ENCODE data around the gene PLEKHA7.

Gene PLEKHA7

DNA sequence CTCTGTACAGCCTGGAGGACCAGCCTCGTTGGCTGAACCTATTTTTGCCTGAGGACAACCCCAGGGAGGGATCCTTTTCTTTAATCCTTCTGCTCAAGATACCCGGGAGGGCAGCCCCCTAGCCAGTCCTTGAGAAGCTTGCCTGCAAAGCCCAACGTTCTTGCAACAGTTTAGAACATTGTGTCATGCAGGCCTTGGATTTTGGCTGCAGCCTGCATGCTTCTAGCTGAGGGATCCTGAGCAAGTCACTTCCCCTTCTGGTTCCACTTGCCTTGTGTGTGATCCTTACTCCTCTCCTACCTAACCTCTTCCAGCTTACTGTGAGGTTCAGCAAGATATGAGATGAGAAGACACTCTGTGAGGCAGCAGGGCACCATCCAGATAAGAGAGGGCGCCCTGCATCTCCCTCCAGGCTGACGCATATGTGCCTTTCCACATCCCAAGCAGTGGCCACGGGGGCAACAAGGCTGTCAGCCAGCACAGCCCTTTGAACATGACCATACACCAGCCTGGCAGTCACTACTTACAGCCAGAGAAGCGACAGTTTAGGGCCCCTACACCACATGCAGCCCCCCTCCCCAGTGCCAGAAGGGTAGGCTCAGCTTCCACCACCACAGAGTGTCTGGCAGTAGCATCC, 199.7 kb downstream of the PLEKHA7 start:
- ChIA-PET POLR2A (no interaction called here), CTCF (interaction anchor here (2.0 to 2.1 kb wide), 2 partner anchors 26 to 29 kb away, joined by 6 to 13 read pairs; no protein-coding TSS in a partner anchor)
- DNase-seq (ENCODE audit: low read depth, low spot score), result no peak
- H3K4me3 ChIP-seq (ENCODE audit: low read depth, low read length), result no peak overlapping the region
- TF ChIP-seq, protein P1, sequence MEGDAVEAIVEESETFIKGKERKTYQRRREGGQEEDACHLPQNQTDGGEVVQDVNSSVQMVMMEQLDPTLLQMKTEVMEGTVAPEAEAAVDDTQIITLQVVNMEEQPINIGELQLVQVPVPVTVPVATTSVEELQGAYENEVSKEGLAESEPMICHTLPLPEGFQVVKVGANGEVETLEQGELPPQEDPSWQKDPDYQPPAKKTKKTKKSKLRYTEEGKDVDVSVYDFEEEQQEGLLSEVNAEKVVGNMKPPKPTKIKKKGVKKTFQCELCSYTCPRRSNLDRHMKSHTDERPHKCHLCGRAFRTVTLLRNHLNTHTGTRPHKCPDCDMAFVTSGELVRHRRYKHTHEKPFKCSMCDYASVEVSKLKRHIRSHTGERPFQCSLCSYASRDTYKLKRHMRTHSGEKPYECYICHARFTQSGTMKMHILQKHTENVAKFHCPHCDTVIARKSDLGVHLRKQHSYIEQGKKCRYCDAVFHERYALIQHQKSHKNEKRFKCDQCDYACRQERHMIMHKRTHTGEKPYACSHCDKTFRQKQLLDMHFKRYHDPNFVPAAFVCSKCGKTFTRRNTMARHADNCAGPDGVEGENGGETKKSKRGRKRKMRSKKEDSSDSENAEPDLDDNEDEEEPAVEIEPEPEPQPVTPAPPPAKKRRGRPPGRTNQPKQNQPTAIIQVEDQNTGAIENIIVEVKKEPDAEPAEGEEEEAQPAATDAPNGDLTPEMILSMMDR (IDR thresholded peaks at IDR 0.05; ENCODE audit: insufficient read depth, low read length, missing control alignments), result no peak

DNA sequence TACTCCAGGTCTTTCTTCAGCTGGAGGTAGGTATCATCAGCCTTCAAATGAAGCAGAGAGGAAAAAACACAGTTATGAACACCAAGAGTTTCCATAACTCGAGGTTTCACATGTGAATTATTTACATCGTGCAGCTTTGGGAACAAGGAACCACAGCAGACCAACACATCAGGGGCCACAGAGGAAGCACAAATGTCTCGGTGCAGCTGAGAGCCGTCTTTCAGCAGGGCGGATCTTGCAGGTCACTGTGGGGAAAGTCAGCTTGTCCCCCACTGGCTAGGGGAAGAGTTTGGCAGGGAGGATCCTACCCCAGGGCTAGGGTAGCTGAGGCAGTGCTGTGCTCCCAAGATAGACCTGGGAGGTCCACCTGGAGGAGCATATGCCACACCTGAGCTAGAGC, 201.1 kb downstream of the PLEKHA7 start:
- TF ChIP-seq, protein P1 (IDR thresholded peaks at IDR 0.05; ENCODE audit: insufficient read depth, low read length, missing control alignments), result no peak
- no peak for DNase-seq (ENCODE audit: low read depth, low spot score)
- ChIA-PET CTCF (interaction anchor here (2.0 to 2.1 kb wide), 2 partner anchors 25 to 28 kb away, joined by 6 to 13 read pairs; no protein-coding TSS in a partner anchor), POLR2A (no interaction called here)
- no peak overlapping the region for H3K4me3 ChIP-seq (ENCODE audit: low read depth, low read length)

DNA sequence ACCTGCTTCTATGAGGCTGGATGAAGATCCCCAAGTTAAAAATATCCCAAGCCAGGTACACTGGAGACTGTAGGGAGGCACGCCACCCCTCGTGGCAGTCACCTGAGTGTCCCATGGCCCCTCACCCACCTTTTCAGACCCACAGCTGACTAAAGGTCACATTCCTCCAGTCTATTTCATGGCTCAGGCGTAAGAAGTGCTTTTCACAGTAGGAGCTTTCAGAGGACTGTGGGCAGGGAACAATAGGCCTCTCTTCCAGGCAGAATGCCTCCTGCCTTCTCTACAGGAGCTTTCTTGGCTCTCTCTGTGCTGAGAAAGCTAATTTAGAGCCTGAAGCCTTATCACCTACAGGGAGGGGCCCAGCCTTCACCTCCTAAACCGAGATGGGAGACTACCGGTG, 201.9 kb downstream of the PLEKHA7 start:
- no peak overlapping the region for H3K4me3 ChIP-seq (ENCODE audit: low read depth, low read length)
- DNase-seq (ENCODE audit: low read depth, low spot score), result no peak
- ChIA-PET POLR2A (no interaction called here), CTCF (interaction anchor here (3.0 to 6.8 kb wide), 2 partner anchors 9 to 26 kb away, joined by 17 to 61 read pairs; no protein-coding TSS in a partner anchor)
- TF ChIP-seq, protein P1 (IDR thresholded peaks at IDR 0.05; ENCODE audit: insufficient read depth, low read length, missing control alignments), result no peak

DNA sequence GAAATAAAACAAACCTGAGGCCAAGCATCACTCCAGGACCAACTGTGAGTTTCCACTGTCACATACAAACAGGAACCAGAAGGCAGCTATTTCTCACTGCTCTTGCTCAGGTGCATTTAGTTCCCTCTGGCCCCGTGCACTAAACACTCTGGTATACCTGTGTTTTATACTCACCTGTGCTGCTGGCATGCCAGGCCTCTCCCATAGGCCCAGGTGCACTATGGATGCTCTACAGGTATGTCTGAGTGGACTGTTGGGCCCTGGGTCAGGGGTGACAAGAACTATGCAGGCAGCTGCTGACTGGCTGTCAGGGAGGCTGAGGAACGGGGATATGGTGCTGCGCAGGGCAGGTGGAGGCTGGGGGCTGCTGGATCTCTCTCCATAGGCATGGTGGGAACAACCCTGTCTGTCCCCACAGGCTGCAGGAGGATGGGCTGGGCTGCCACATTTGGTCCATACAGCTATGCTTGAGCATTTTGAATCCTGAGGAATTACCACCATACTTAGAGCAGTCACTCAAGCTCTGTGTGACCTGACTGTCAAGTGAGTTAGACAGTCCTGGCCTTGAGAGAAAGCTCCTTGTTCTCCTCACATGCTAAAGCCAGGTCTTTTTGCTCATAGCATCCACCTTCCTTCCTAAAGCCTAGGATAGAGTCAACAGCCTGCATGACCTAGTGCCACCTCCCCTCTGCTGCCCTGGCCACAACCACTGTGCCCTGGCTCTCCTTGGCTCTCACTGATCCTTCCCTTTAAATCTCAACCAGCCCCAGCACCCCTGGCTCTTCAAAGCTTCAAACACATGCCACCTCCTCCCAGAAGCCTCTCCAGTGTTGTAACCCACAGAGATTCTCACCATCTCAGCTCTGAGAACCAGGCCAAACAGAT, 202.8 kb downstream of the PLEKHA7 start:
- H3K4me3 ChIP-seq (ENCODE audit: low read depth, low read length), result no peak overlapping the region
- DNase-seq (ENCODE audit: low read depth, low spot score), result no peak
- ChIA-PET CTCF (interaction anchor here (0.9 to 6.8 kb wide), 7 partner anchors 9 to 252 kb away, joined by 3 to 61 read pairs (median 4); no protein-coding TSS in a partner anchor), POLR2A (no interaction called here)
- TF ChIP-seq, protein P1 (IDR thresholded peaks at IDR 0.05; ENCODE audit: insufficient read depth, low read length, missing control alignments), result no peak

DNA sequence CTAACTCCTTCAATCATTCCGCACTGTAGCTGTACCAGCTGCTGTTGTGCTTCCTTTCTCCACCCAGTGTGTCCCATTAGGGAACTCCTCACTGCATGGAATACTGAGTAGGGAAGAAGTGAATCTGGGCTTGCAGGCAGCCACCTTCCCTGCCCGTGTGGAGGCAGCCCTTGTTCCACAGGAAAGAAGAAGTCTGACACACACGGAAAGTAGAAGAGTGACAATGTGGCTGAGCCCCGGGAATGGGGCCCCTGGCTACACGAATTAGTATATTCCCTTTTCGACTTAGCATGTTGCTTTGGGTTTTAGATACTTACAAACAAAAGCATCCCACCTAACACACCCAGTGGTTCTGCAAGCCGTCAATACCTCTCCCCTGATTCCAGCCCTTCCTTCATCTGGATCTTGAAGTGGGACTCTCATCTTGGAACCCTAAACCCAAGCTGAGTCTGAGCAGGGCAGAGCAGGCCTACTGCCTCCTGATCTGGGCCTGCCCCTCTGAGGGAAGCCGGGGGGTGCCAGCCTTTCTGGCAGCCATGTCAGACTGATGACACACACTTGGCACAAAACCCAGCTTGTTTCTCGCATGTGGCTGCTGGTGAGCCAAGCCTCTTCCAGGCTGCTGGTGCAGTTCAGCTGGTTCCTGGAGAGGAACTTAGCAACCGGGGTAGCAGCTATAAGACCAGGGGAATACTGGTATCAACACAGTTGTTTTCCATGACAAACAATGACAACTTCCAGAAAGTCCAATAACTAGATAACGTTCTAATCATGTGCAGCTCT, 204.1 kb downstream of the PLEKHA7 start:
- DNase-seq (ENCODE audit: low read depth, low spot score), result no peak
- H3K4me3 ChIP-seq (ENCODE audit: low read depth, low read length), result no peak overlapping the region
- POLR2A ChIA-PET, result no interaction called here
- TF ChIP-seq, protein P1 (IDR thresholded peaks at IDR 0.05; ENCODE audit: insufficient read depth, low read length, missing control alignments), result no peak
- CTCF ChIA-PET, result interaction anchor here (0.9 to 6.8 kb wide), 5 partner anchors 11 to 26 kb away, joined by 4 to 61 read pairs (median 6); no protein-coding TSS in a partner anchor
